Left lung (tissue), 10 donors: ENCODE results near the gene CHRM5. TPM values are rescaled to one million over a fixed set of nuclear protein-coding genes. Genes with fewer than 3 reads are reported as not detected.
"Not testable (repeated sequence)": the region's sequence is repeated elsewhere in the genome, so short reads cannot be mapped to it uniquely, and the experiment has no call there.

ENCODE experiments used
- ATAC-seq: fragments of 200-7000 bp; cut with Tn5 transposase; one replicate; pipeline ENCODE4 v1.9.1; 2020; ENCODE audit warnings: moderate library complexity
- DNase-seq, 4 donors: peaks; one replicate each; pipeline ENCODE4 v3.0.0-alpha.2; 2013 to 2020
- H3K27ac ChIP-seq, 2 donors: fragments of 200-600 bp; sonication (generic) in 1 of 2; one replicate each; pipeline versions ENCODE4 v1.5.0 to v1.8.0; 2020 to 2021
- H3K27me3 ChIP-seq, 2 donors: fragments of 200-600 bp; sonication (generic) in 1 of 2; one replicate each; pipeline versions ENCODE4 v1.5.0 to v1.8.0; 2020 to 2021
- H3K36me3 ChIP-seq, 2 donors: fragments of 200-600 bp; sonication (generic) in 1 of 2; one replicate each; pipeline versions ENCODE4 v1.5.0 to v1.8.0; 2020 to 2021
- H3K4me1 ChIP-seq, 2 donors: fragments of 200-600 bp; one replicate each; pipeline ENCODE4 v1.8.0; 2021
- H3K4me3 ChIP-seq, 2 donors: fragments of 200-600 bp; sonication (generic) in 1 of 2; one replicate each; pipeline versions ENCODE4 v1.5.0 to v1.8.0; 2020 to 2021; ENCODE audit warnings: mild to moderate bottlenecking in 1 of 2
- H3K9me3 ChIP-seq, 2 donors: fragments of 200-600 bp; sonication (generic) in 1 of 2; one replicate each; pipeline versions ENCODE4 v1.5.0 to v1.8.0; 2020 to 2021
- CTCF ChIP-seq, 2 donors: fragments of 200-600 bp; sonication (generic) in 1 of 2; IDR thresholded peaks; one replicate each; pipeline versions ENCODE4 v1.5.0 to v1.8.0; 2021; ENCODE audit warnings: antibody characterized with exemption in 2 of 2
- intact Hi-C, 2 donors: fragments of 100-400 bp; cut with DNase I; formaldehyde crosslinking; loops; one replicate each; pipeline versions ENCODE4 v1.11.2 to v1.14.2; 2022
- polyA plus RNA-seq, 6 donors: library from polyadenylated mRNA; unstranded; fragments of 120-200 nt; gene quantifications; one replicate each; pipeline ENCODE4 v1.2.1, GENCODE V29; 2013; ENCODE audit not compliant: insufficient read length in 6 of 6
- total RNA-seq, 2 donors: library from RNA; stranded (reverse); fragmentation: NEBNext Ultra II Directional; extraction: Animal tissue kit (Norgen Biotek cat#: 25700); gene quantifications; one replicate each; pipeline ENCODE4 v1.2.1, GENCODE V29; 2021
- donor health status: DM: no; HTN: yes; CAD: no.
- donor health status: DM: no; HTN: no; CAD: no.

Gene CHRM5
- total and polyA plus RNA-seq, 8 donors = 0.15 to 0.61 (median 0.30) TPM; not detected in 2

GRCh38 chr15:34012461-34013028 lies 44.2 kb downstream of the CHRM5 start:
- TF ChIP-seq CTCF (IDR thresholded peaks at IDR 0.05) = no peak
- no peak for DNase-seq
- ATAC-seq = no peak
- no peak overlapping the region for H3K4me3 ChIP-seq
- no peaks in the 10 kb centered on the region for H3K4me1 ChIP-seq
- H3K27me3 ChIP-seq = no peaks in the 10 kb centered on the region
- no peaks in the 10 kb centered on the region for H3K9me3 ChIP-seq
- no peak overlapping the region for H3K27ac ChIP-seq
- no peaks in the 10 kb centered on the region for H3K36me3 ChIP-seq
- intact Hi-C loops = no loop called here

- Histone ChIP-seq H3K9me3 (peaks cover 0 to under 1% of the 10 kb centered on the region in 2 donors), H3K4me1 (no peaks in the 10 kb centered on the region), H3K4me3 (no peak overlapping the region), H3K27ac (no peak overlapping the region), H3K36me3 (no peaks in the 10 kb centered on the region), H3K27me3 (no peaks in the 10 kb centered on the region)
- intact Hi-C loops = no loop called here
- ATAC-seq (no peak), DNase-seq (no peak)
- TF ChIP-seq CTCF (IDR thresholded peaks at IDR 0.05) = no peak
Observed at GRCh38 chr15:34013746-34014145, 45.4 kb downstream of the CHRM5 start.

GRCh38 chr15:34014556-34014955 lies 46.3 kb downstream of the CHRM5 start:
- H3K27me3 ChIP-seq = no peaks in the 10 kb centered on the region
- H3K27ac ChIP-seq = no peak overlapping the region
- no peak for ATAC-seq
- no peaks in the 10 kb centered on the region for H3K36me3 ChIP-seq
- no peak overlapping the region for H3K4me3 ChIP-seq
- DNase-seq = no peak
- peaks cover 0 to 3% of the 10 kb centered on the region in 2 donors for H3K9me3 ChIP-seq
- no peak for TF ChIP-seq CTCF (IDR thresholded peaks at IDR 0.05)
- no peaks in the 10 kb centered on the region for H3K4me1 ChIP-seq
- intact Hi-C loops = no loop called here

- Histone ChIP-seq H3K4me1 (no peaks in the 10 kb centered on the region), H3K36me3 (no peaks in the 10 kb centered on the region), H3K27me3 (no peaks in the 10 kb centered on the region), H3K9me3 (peaks cover 0 to 3% of the 10 kb centered on the region in 2 donors), H3K4me3 (no peak overlapping the region), H3K27ac (no peak overlapping the region)
- DNase-seq (no peak), ATAC-seq (no peak)
- intact Hi-C loops = no loop called here
- TF ChIP-seq CTCF (IDR thresholded peaks at IDR 0.05) = no peak
Observed at GRCh38 chr15:34018021-34018645, 49.8 kb downstream of the CHRM5 start.

- H3K27me3 ChIP-seq, H3K9me3 ChIP-seq, H3K4me3 ChIP-seq, H3K36me3 ChIP-seq, DNase-seq, ATAC-seq, H3K4me1 ChIP-seq, intact Hi-C loops, H3K27ac ChIP-seq: not testable (repeated sequence)
Observed at GRCh38 chr15:34018738-34019137, 50.4 kb downstream of the CHRM5 start.
